HG03521 (cell line): ENCODE results near the gene NFX1.
"Not testable (repeated sequence)": the region's sequence is repeated elsewhere in the genome, so short reads cannot be mapped to it uniquely, and the experiment has no call there.

ENCODE experiments used
- ATAC-seq: cut with Tn5 transposase; IDR thresholded peaks from one replicate; pipeline ENCODE4 v1.9.1; 2021; ENCODE audit warnings: mild to moderate bottlenecking, moderate library complexity; ENCODE audit not compliant: unreplicated experiment

The NFX1 gene

GRCh38 chr9:33306037-33306436 is 15.7 kb downstream of the NFX1 start:
- no peak for ATAC-seq

DNA sequence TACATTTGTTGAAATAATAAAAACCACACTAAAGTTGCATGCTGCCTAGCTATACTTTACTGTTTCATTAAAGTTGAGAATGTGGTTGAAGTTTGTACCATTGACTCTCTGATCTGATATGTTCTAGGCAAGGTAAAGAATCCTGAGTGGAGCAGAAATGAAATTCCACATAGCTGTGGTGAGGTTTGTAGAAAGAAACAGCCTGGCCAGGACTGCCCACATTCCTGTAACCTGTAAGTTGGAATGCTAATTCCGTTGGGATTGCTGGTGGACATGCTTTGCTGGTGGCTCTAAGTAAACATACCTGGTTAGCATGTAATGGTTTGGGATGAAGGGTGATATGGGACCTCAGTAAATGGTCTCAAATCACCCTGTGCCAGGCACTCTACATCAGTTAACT is 16.8 kb downstream of the NFX1 start:
- no peak for ATAC-seq

DNA sequence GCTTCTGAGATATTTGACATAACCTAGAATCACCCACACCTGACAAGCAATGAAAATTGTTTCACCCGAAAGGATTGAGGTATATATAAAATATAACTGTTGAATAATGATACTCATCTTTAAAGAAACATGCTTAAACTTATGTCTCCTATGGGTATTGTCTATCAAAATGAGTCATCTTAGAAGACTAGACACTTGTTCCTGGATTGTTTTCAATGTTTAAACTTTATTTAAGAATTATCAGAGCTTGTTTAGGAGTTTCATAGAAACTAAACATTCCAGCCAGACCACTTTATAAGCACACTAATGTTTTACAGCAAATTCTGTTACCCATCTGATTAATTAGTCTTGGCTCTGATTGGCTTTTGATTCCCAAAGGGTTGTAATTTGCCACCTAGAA is 19.6 kb downstream of the NFX1 start:
- no peak for ATAC-seq

- ATAC-seq = no peak
Measured at GRCh38 chr9:33310748-33311147, 20.4 kb downstream of the NFX1 start.

GRCh38 chr9:33311953-33312352 is 21.6 kb downstream of the NFX1 start:
- no peak for ATAC-seq

DNA sequence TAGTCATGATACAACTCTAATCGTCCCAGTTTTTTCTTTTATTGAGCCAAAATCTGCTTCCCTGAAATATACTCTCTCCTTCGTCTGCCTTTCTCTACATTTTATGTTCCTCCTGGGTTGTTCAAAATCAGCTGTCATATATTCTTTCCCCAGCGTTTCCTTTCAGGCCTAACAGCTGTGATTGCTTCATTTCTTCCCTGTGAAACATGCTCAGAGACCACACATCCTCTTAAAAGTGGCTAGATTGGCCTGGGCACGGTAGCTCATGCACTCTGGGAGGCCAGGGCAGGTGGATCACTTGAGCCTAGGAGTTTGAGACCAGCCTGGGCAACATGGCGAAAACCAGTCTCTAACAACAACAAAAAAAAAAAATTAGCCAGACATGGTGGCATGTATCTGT is 25.1 kb downstream of the NFX1 start:
- no peak for ATAC-seq

- not testable (repeated sequence) for ATAC-seq
Measured at GRCh38 chr9:33317136-33317535, 26.8 kb downstream of the NFX1 start.

- no peak for ATAC-seq
Measured at GRCh38 chr9:33318225-33318624, 27.9 kb downstream of the NFX1 start.

DNA sequence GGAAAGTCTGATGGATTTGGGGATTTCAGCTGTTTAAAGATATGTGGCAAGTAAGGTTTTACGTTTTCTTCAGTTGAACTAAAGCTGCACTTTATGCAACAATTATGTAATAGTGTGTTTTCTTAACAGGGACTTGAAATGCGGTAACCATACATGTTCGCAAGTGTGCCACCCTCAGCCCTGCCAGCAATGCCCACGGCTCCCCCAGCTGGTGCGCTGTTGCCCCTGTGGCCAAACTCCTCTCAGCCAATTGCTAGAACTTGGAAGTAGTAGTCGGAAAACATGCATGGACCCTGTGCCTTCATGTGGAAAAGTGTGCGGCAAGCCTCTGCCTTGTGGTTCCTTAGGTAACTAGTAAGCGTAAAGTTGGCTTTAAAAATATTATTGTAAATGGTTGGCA is 28.5 kb downstream of the NFX1 start:
- no peak for ATAC-seq

DNA sequence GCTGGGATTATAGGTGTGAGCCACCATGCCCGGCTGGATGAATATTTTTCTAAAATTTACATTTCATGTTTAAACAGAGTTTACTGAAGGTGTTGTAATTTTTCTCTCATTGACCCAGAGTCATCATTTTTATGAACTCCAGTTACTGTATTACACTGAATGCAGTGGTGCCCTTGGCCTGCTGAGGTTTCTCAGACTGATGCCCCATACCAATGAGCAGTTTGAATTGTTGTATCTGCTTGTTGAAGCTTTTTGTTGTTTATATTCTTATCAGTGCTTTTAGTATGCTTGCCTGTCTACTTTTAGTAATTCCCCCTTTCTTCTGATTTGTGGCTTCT is 29.9 kb downstream of the NFX1 start:
- no peak for ATAC-seq

DNA sequence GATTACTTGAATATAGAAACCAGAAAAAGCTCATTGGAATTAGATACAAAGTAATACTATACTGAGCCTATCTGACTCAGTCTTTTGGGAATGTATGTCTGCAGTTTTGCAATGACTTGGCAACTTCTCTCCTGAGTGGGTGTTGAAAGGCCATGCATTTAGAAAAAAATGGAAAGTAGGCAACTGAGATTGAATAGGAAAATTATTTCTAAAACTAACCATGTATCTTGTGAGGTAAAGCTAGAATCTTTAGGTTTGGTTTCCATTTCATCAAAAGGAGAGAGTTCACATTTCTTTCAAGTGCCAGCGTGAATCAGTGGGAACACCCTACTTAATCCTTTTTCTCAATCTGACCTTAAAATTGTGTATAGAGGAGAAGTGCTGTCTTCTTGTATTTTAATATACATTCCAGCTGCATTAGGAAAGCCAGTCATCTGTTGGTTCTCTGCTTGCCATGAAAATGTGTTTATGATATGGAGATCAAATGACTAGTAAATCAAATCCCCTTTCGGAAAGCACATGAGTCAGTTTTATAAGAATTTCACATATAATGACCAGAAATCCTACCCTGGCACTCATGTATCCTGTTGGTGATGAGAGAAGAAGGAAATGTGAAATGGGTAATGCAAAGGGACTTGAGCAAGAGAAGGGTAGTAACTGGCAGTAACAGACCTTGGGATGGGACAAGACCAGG is 30.4 kb downstream of the NFX1 start:
- ATAC-seq = no peak

DNA sequence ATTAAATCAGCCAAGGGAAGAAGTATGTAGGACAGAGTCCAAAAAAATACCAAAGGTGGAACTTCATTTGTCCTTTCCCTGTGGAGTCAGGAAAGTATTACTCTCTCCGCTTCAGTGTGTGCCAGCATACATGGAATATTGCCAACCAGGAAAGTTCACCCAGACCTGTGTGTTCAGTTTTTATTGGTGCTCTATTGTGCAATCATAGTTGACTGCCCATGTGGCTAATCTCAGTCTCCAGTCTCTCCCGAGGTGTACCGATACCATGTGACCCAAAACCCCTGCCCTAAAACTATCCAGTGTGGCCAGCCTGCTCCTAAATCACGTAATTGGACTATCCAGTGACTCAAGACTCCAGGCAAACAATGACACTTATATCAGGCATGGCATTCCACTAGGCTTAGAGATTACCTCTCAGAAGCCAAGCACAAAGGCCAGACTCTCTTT is 38.8 kb downstream of the NFX1 start:
- no peak for ATAC-seq

GRCh38 chr9:33329979-33330378 is 39.7 kb downstream of the NFX1 start:
- ATAC-seq = no peak

DNA sequence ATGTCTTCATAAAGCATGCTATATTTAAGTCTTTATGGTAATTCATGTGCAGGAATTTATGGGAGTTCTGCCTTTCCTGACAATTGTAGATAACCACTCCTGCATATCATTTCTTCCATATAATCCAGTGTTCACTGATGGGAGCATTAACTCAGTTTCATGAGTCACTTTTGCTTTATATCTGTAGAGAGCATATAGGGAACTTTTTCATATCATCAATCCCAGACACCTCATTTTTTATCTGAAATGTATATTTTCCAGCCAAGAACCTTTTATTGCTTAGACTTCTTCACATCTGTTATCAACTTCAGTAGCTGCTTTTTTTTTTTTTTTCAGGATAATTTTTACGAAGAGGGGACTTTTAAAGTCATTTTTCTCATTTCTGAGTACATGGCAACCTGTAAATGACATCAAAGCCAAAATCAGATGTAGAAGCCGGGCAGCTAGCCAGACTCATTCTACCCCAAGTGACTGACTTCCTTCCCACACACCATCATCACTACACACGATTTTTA is 41.1 kb downstream of the NFX1 start:
- ATAC-seq = no peak

DNA sequence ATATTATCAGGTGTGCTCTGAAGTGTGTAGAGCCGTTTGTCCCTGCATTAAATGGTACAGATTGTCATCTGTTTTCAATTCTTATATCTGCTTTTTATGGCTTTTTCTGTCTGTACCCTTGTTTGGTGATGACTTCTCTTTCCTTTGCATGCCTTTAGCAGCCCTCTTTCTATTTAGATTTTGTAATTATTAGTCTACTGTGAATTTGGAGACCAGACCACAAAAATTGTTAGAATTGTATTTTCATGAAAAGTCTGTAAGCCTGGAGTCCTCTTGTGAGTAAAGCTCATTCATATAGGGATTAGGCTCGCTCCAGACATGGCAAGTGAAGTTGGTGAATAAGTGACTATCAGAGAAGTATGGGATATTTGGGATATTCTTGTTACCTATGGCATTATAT is 41.7 kb downstream of the NFX1 start:
- no peak for ATAC-seq

GRCh38 chr9:33332956-33333355 is 42.6 kb downstream of the NFX1 start:
- ATAC-seq = not testable (repeated sequence)

- ATAC-seq = no peak
Measured at GRCh38 chr9:33340186-33340585, 49.9 kb downstream of the NFX1 start.

- ATAC-seq = no peak
Measured at GRCh38 chr9:33341182-33341581, 50.9 kb downstream of the NFX1 start.

DNA sequence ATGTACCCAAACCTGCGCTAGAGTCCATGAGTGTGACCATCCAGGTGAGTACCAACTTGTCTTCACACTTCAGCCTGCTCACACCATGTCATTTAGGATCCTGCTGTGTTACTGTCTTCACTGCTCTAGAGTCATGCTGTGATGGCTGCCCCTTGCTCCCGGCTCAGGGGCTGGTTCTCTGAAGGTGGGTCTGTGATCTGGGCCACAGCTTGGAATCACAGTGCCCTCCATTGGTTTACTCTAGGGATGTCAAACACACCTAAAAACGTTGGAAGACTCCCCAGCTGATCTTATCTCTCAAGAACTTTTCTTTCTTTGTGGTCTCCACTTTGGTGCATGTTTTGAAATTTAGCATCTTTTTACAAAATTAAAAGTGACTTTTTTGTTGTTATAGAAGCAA is 53.8 kb downstream of the NFX1 start:
- ATAC-seq = no peak

DNA sequence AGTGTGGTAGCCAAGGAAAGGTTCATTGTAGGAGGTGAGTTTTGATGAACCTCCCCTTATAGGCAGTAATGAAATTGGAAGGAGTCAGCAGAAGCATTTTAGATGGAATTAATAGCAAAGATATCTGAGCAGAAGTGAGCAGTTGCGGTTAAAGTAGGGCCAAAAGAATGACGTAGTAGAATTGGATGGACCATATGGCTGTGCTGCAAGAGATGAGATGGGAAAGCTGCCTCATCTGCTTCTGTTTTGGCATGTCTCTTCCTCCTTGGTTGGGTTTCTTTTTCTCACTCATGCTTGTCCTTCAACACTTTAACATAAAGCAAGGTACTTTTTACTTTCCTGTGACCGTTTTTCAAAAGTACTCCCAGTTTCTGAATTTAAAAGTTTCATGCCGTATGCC is 56.2 kb downstream of the NFX1 start:
- no peak for ATAC-seq

- no peak for ATAC-seq
Measured at GRCh38 chr9:33348998-33349397, 58.7 kb downstream of the NFX1 start.

GRCh38 chr9:33349743-33350142 is 59.4 kb downstream of the NFX1 start:
- no peak for ATAC-seq

DNA sequence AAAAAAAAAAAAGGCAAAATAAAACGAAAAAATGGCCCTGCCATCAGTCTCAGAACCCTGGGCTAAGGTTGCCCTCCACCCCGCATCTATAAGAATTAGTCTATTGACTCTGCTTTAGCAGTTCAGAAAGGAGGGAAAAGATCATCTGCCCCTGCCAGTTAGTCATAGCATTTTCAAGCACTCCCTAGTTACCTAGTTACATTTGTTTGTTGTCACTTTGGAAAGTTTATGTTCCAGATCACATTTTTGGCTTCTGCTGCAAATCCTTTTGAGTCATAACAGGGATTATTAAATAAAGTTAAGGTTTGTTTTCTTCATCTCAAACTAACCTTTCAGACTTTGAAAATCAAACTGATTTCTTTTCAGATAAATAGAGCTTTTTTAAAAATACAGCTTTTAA is 60.0 kb downstream of the NFX1 start:
- no peak for ATAC-seq
